Panc1 (cell line): Measurements from ENCODE around the gene PRKCB. TPM values are rescaled to one million over a fixed set of nuclear protein-coding genes. Genes with fewer than 3 reads are reported as not detected.
"Not testable (repeated sequence)": the region's sequence is repeated elsewhere in the genome, so short reads cannot be mapped to it uniquely, and the experiment has no call there.

Experiments
- ATAC-seq: fragments of 200-7000 bp; cut with Tn5 transposase; 2 replicates; pipeline ENCODE4 v1.9.1; 2020; ENCODE audit warnings: mild to moderate bottlenecking, moderate library complexity
- BruUV-seq: library from RNA; stranded (reverse); fragments of 400-500 nt; replicated peaks from 2 replicates; lab custom pipeline; 2021; lab: Mats Ljungman, UMichigan
- CTCF ChIA-PET: fragments of 300-600 bp; sonication (Branson Sonifier 250); formaldehyde crosslinking; loops from one replicate; lab custom pipeline; 2022; ENCODE audit warnings: antibody characterized with exemption; lab: Charles Lee
- POLR2A ChIA-PET: fragments of 300-600 bp; sonication (Branson Sonifier 250); formaldehyde crosslinking; loops from one replicate; lab custom pipeline; 2022; ENCODE audit warnings: antibody characterized with exemption; lab: Charles Lee
- DNase-seq: peaks from one replicate; pipeline ENCODE4 v3.0.0-alpha.2; 2010; ENCODE audit warnings: low read depth, low spot score
- H3K27ac ChIP-seq: 2 replicates; pipeline ENCODE4 v1.5.1; 2011; ENCODE audit warnings: mild to moderate bottlenecking, low read length, inconsistent platforms
- H3K27me3 ChIP-seq: fragments of 200-500 bp; sonication (Bioruptor generic); 2 replicates; pipeline ENCODE4 v1.6.0; 2014; ENCODE audit warnings: low read length, inconsistent platforms; ENCODE audit not compliant: control insufficient read depth, insufficient read depth
- H3K36me3 ChIP-seq: fragments of 200-500 bp; sonication (Bioruptor generic); 2 replicates; pipeline ENCODE4 v1.5.1; 2014; ENCODE audit warnings: inconsistent platforms, mild to moderate bottlenecking, low read length, moderate library complexity; ENCODE audit not compliant: control insufficient read depth, insufficient read depth
- H3K4me1 ChIP-seq: 2 replicates; pipeline ENCODE4 v1.5.1; 2011; ENCODE audit warnings: inconsistent platforms, mild to moderate bottlenecking, low read length, moderate library complexity; ENCODE audit not compliant: control insufficient read depth, insufficient read depth
- H3K4me3 ChIP-seq, 2 experiments: 2 replicates each; pipeline ENCODE4 v1.5.1; 2011 to 2012; ENCODE audit warnings: low read depth in 2 of 2, low read length in 2 of 2, mild to moderate bottlenecking in 2 of 2, inconsistent platforms in 1 of 2, moderate library complexity in 1 of 2
- H3K9me3 ChIP-seq: fragments of 200-500 bp; sonication (Bioruptor generic); 2 replicates; pipeline ENCODE4 v1.5.1; 2014; ENCODE audit warnings: low read depth, mild to moderate bottlenecking, inconsistent platforms, low read length, moderate library complexity; ENCODE audit not compliant: control insufficient read depth, insufficient read depth
- POLR2AphosphoS5 ChIP-seq: IDR thresholded peaks from 2 replicates; pipeline ENCODE4 v1.6.1; 2012; ENCODE audit warnings: mild to moderate bottlenecking, low read depth, low read length, moderate library complexity
- SIN3A ChIP-seq: IDR thresholded peaks from 2 replicates; pipeline ENCODE4 v1.6.1; 2012; ENCODE audit warnings: low read depth, mild to moderate bottlenecking, low read length, moderate library complexity, borderline replicate concordance; ENCODE audit not compliant: insufficient read depth
- TCF7L2 ChIP-seq: IDR thresholded peaks from 2 replicates; pipeline ENCODE4 v1.6.1; 2011; ENCODE audit warnings: mild to moderate bottlenecking, low read depth, low read length, inconsistent platforms
- in situ Hi-C: cut with HindIII; loops from 2 replicates; pipeline ENCODE4 v1.10.0; 2016; ENCODE audit warnings: low sequenced_read_pairs, low pct_unique_long_range_greater_than_20kb
- intact Hi-C: fragments of 100-400 bp; cut with micrococcal nuclease; formaldehyde crosslinking; loops from one replicate; pipeline ENCODE4 v1.10.0; 2022; ENCODE audit not compliant: unreplicated experiment
- total RNA-seq: library from RNA; stranded (reverse); gene quantifications from one replicate; pipeline ENCODE4 v1.2.1, GENCODE V29; 2021; ENCODE audit not compliant: unreplicated experiment
- TF ChIP-seq, protein P1 (sequence below), 2 experiments: IDR thresholded peaks; 2 replicates each; pipeline ENCODE4 v1.6.1; 2011 to 2012; ENCODE audit warnings: low read depth in 2 of 2, control low read depth in 1 of 2, low read length in 1 of 2, mild to moderate bottlenecking in 1 of 2, moderate library complexity in 1 of 2; ENCODE audit not compliant: insufficient read depth in 1 of 2
- TF ChIP-seq, protein P2 (sequence below): fragments of 450-650 bp; IDR thresholded peaks from 2 replicates; pipeline ENCODE4 v1.5.1; 2017; ENCODE audit warnings: mild to moderate bottlenecking

Gene PRKCB
- total RNA-seq, 1 experiment from 2014 or later = 0.41 TPM

DNA sequence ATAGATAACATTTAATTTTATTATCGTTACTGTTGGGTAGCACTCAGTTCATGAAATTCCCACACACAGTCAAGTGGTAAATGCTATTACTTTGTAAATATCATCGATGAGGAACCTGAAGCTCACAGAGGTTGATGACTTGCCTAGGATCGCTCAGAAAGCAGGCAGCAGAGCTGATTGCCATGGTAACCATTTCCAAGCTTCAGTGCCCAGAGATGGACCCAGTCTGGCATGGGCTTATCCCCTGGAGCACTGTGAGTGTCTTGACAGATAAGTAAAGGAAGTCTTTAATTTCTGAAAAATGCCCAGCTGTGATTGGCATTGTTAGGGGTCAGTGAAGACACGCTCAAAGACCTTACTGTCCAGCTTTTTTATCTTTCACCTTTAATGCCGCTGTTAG, 95.0 kb downstream of the PRKCB start:
- ChIA-PET CTCF (no interaction called here), POLR2A (interaction anchor here (0.9 kb wide), 1 partner anchor 414 kb away, joined by 3 read pairs; no protein-coding TSS in a partner anchor)
- H3K9me3 ChIP-seq = no peaks in the 10 kb centered on the region
- H3K27ac ChIP-seq = no peak overlapping the region
- ATAC-seq (no peak), DNase-seq (no peak)
- intact Hi-C loops = no loop called here
- in situ Hi-C loops = no loop called here
- no peak overlapping the region for H3K4me3 ChIP-seq
- TF ChIP-seq POLR2AphosphoS5 (no peak), TCF7L2 (no peak), SIN3A (no peak)
- TF ChIP-seq, protein P1, sequence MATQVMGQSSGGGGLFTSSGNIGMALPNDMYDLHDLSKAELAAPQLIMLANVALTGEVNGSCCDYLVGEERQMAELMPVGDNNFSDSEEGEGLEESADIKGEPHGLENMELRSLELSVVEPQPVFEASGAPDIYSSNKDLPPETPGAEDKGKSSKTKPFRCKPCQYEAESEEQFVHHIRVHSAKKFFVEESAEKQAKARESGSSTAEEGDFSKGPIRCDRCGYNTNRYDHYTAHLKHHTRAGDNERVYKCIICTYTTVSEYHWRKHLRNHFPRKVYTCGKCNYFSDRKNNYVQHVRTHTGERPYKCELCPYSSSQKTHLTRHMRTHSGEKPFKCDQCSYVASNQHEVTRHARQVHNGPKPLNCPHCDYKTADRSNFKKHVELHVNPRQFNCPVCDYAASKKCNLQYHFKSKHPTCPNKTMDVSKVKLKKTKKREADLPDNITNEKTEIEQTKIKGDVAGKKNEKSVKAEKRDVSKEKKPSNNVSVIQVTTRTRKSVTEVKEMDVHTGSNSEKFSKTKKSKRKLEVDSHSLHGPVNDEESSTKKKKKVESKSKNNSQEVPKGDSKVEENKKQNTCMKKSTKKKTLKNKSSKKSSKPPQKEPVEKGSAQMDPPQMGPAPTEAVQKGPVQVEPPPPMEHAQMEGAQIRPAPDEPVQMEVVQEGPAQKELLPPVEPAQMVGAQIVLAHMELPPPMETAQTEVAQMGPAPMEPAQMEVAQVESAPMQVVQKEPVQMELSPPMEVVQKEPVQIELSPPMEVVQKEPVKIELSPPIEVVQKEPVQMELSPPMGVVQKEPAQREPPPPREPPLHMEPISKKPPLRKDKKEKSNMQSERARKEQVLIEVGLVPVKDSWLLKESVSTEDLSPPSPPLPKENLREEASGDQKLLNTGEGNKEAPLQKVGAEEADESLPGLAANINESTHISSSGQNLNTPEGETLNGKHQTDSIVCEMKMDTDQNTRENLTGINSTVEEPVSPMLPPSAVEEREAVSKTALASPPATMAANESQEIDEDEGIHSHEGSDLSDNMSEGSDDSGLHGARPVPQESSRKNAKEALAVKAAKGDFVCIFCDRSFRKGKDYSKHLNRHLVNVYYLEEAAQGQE (IDR thresholded peaks at IDR 0.05; ENCODE audit: insufficient read depth in 1 of 2, low read depth in 2 of 2, low read length in 1 of 2) = no peak
- TF ChIP-seq, protein P2, sequence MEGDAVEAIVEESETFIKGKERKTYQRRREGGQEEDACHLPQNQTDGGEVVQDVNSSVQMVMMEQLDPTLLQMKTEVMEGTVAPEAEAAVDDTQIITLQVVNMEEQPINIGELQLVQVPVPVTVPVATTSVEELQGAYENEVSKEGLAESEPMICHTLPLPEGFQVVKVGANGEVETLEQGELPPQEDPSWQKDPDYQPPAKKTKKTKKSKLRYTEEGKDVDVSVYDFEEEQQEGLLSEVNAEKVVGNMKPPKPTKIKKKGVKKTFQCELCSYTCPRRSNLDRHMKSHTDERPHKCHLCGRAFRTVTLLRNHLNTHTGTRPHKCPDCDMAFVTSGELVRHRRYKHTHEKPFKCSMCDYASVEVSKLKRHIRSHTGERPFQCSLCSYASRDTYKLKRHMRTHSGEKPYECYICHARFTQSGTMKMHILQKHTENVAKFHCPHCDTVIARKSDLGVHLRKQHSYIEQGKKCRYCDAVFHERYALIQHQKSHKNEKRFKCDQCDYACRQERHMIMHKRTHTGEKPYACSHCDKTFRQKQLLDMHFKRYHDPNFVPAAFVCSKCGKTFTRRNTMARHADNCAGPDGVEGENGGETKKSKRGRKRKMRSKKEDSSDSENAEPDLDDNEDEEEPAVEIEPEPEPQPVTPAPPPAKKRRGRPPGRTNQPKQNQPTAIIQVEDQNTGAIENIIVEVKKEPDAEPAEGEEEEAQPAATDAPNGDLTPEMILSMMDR = no peak
- no peaks in the 10 kb centered on the region for H3K4me1 ChIP-seq
- no TSS peak for BruUV-seq
- H3K27me3 ChIP-seq = 0 out of 2 replicates have a peak, but pooled peaks cover 3% of the 10 kb centered on the region
- H3K36me3 ChIP-seq = no peaks in the 10 kb centered on the region

DNA sequence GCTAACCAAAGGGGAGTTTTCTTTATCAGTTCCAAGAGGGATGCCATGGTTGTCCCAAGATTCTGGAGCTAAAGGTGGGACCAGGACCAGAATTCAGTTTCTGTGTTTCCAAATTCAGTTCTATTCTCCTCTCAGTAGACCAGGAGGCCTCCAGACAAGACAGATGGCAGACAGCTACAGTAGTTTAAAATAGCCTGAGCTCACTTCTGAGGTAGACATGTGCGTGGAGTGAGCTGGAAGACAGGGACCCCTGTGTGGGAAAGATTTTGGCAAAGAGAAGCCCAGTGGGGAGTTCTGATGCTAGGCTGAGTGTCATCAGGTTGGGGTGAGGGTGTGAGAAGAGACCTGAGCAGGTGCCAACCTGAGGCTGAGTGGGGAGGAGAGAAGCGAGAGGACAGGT, 95.4 kb downstream of the PRKCB start:
- Histone ChIP-seq H3K27ac (no peak overlapping the region), H3K36me3 (no peaks in the 10 kb centered on the region), H3K4me1 (no peaks in the 10 kb centered on the region), H3K4me3 (no peak overlapping the region), H3K27me3 (0 out of 2 replicates have a peak, but pooled peaks cover 3% of the 10 kb centered on the region), H3K9me3 (no peaks in the 10 kb centered on the region)
- DNase-seq (no peak), ATAC-seq (no peak)
- CTCF ChIA-PET = no interaction called here
- POLR2A ChIA-PET = interaction anchor here (0.9 kb wide), 1 partner anchor 414 kb away, joined by 3 read pairs; no protein-coding TSS in a partner anchor
- TF ChIP-seq, protein P1 (IDR thresholded peaks at IDR 0.05; ENCODE audit: insufficient read depth in 1 of 2, low read depth in 2 of 2, low read length in 1 of 2) = no peak
- TF ChIP-seq SIN3A (no peak), TCF7L2 (no peak)
- TF ChIP-seq, protein P2 = no peak
- intact Hi-C loops = no loop called here
- in situ Hi-C loops = no loop called here
- BruUV-seq = no TSS peak

DNA sequence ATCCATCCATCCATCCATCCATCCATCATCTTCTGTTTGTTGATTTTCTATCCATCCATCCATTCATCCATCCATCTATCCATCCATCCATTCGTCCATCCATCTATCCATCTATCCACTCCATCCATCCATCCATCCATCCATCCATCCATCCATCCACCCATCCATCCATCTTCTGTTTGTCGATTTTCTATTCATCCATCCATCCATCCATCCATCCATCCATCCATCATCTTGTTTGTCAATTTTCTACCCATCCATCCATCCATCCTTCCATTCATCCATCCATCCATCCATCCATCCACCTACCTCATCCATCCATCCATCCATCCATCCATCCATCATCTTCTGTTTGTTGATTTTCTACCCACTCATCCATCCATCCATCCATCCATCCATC, 97.9 kb downstream of the PRKCB start:
- H3K36me3 ChIP-seq, ATAC-seq, H3K4me3 ChIP-seq, BruUV-seq, intact Hi-C loops, CTCF ChIA-PET, in situ Hi-C loops, H3K9me3 ChIP-seq, H3K4me1 ChIP-seq, DNase-seq, H3K27ac ChIP-seq: not testable (repeated sequence)
- POLR2A ChIA-PET = interaction anchor here (0.6 kb wide), 1 partner anchor 788 kb away, joined by 3 read pairs; no protein-coding TSS in a partner anchor
- H3K27me3 ChIP-seq = peaks cover 14% of the 10 kb centered on the region
